GM21723 (cell line): Measurements from ENCODE around the gene COL4A5.

Experiments
- ATAC-seq: cut with Tn5 transposase; IDR thresholded peaks from one replicate; pipeline ENCODE4 v1.9.1; 2021; ENCODE audit warnings: mild to moderate bottlenecking, moderate library complexity; ENCODE audit not compliant: unreplicated experiment

Gene COL4A5

DNA sequence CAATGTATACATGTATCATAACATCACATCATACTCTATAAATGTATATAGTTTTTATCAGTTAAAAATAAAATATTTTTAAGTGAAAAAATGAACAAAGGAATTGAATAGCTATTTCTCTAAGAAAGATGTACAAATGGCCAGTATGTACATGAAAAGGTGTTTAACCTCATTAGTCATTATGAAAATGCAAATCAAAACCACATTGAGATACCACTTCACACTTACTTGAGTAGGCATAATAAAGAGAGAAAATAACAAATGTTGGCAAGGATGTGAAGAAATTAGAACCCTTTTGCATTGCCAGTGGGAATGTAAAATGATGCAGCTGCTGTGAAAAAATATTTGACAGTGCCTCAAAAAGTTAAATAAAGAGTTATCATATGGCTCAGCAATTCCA, 201.2 kb downstream of the COL4A5 start:
- ATAC-seq, result no peak

DNA sequence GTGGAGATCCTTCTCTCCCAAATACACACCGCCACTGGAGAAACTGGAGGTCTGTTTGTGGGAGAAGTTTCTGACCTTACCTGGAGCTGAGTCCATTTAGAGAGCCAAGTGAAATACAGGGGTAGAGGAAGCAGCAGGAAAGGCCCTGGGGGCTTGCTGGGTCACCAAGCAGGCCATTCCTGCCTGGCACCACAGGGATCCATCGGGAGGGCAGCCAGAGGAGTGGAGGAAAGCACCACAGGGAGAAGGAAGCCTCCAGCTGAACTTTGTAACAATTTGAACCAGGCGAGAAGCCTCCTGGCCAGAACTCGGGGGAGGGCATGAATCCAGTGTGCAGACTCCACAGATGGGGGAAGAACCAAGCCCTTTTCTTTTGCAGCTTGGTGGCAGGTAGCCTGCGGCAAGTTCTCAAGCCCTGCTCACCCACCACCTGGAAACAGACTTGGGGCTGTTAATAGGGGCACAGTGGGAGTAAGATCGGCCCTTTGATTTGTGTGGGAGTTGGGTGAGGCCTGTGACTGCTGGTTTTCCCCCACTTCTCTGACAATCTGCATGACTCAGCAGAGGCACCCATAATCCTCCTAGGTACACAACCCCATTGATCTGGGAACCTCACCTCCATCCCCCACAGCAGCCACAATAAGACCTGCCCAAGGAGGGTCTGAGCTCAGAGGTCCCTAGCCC, 202.1 kb downstream of the COL4A5 start:
- no peak for ATAC-seq

DNA sequence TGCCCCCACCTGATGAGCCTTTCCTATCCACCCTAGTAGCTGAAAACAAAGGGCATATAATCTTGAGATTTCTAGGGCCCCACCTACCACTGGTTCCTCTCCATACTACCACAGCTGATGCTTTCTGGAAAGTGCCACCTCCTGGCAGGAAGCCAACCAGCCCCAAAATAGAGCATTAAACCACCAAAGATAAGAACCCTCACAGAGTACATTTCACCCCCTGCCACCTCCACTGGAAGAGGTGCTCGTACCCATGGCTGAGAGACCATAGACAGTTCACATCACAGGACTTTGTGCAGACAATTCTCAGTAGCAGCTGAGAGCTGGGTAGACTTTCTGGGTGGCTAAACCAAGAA, 202.6 kb downstream of the COL4A5 start:
- ATAC-seq, result no peak

DNA sequence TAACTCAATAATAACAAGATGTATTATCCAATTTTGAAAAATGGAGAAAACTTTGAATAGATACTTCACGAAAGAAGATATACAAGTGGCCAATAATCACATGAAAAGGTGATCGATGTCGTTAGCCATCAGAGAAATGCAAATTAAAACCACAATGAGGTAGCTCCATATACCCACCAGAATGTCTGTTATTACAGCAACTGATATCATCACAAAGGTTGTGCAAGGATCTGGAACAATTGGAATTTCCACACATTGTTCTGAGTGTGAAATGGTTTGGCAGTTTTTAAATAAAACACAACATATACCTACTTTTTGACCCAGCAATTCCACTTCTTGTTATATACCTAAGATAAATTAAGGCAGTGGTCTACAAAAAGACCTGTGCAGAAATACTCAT, 225.1 kb downstream of the COL4A5 start:
- no peak for ATAC-seq

DNA sequence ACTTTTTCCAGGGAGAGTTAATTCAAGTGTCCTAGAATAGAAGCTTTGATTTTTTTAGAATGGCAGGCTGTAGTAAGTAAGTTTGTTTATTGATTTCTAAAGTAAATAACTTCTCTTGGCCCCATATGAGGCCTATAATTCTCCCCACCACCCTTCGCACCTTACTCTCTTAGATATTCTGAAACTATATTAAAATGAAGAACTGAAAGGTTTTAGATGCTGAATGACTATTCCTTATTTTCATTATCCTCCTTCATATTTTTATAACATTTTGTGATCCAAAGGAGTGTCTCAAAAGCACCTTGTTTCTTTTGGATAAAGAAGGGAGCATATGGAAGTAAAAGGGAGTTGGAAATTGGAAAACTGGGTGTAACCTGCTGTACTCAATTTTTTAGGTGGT, 226.5 kb downstream of the COL4A5 start:
- no peak for ATAC-seq

DNA sequence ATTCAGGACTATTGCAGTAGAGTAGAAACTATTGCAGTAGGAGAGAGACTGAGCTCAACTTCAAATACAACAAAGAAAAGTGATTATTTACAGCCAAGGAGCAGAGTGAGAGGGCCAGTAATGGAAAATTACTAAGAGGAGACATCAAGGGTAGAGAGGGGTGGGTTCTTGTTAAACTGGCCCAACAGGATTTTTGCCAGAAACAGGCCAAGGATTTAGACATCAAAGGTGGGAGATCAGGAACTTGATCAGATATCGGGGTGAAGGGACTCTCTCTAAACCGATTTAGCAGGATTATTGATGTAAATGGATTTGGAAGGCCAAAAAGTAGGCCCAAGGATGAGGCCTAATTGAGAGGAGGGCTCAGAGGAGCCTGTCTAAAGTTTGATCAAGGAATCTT, 231.9 kb downstream of the COL4A5 start:
- no peak for ATAC-seq

DNA sequence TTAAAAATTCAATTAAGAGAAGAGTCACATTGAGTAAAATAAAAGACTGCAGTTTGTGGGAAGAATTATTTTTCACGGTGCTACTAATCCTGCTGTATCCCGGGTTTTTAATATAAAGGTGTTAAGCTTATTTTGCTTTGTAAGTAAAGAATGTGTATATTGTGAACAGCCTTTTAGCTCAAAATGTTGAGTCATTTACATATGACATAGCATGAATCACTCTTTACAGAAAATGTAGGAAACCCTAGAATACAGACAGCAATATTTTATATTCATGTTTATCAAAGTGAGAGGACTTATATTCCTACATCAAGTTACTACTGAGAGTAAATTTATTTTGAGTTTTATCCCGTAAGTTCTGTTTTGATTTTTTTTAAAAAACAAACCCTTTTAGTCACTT, 257.1 kb downstream of the COL4A5 start:
- no peak for ATAC-seq

DNA sequence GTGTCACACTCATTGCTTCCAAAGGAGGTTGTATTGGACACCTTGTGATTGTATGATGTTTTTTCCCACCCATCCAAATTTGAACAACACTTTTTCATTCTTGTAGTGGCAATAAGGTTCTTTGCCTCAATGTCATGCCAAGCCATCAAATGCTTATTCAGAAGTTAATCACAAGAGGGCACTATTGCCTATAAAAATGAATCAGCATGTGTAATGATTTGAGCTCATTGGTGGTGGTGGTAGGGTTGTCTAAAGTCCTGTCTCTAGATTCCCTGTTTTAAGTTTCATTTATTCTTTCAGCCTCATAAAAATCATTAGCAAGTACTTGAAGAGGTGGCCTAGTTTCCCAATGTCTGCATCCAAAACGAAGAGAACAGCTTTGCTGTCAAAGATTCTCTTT, 259.7 kb downstream of the COL4A5 start:
- ATAC-seq, result peak; percentile 69

DNA sequence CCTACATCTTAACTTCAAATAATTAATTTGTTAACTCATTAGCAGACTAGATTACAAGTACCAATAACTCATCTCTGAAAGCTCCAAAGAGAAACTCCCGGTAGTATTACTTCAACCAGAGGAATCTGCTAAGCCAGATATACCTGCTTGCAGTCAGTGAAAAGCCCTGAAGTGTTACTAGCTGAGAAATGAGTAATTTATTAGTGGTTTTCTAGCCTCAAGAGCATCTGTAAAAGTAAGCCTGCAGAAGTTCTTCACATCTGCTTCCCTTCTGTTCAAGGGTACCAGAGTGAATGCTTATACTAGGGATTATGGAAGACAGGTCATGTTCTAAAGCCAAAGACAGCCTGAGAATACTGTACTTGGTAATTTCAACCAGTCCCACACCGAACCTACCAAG, 262.0 kb downstream of the COL4A5 start:
- no peak for ATAC-seq

DNA sequence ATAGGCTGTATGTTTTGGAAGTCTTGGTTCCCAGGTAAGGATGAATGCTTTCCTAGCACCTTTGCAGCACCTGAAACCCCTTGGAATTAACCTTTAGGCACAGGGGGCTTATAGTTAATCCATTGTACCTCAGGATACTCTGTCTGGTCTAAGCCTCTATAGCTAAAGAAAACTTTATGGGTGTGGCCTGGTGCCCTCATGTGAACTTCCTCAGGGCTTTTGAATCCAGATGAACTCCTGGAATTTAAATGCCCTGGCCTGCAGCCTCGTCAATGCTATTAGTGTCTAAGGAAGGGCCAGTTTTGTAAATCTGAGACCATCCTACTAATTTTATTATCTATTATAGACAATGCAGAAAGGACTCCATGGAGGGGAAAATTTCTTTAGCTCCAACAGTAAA, 262.9 kb downstream of the COL4A5 start:
- no peak for ATAC-seq

DNA sequence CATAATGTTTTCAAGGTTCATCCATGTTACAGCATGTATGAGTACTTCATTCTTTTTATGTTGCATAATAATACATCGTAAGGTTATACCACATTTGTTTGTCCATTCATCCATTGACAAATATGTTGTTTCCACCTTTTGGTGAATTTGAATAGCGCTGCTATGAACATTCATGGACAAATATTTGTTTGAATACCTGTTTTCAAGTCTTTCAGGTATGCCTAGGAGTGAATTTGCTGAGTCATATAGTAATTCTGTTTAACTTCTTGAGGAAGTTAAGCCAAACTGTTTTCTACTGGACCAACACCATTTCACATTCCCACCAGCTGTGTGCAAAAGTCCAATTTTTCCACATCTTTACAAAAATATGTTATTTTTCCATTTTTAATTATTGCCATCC, 265.2 kb downstream of the COL4A5 start:
- ATAC-seq, result no peak

DNA sequence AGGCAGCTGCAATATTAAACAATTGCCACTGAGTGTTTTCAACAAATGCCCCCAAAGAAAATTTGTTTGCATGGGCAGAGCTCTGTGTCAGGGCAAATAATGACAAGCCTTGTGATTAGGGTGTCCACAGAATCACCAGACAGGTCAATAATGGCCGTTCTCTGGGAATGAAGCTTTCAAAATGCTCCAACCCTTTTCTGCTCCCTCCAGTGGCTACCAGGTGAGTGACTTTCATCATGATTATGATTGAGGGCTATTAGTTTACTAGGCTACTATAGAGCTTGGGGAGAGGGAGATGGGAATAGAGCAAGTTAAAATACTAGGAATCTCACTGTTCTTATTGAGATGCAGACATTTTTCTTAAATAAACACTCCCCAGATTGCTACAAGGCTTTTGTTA, 273.2 kb downstream of the COL4A5 start:
- no peak for ATAC-seq

DNA sequence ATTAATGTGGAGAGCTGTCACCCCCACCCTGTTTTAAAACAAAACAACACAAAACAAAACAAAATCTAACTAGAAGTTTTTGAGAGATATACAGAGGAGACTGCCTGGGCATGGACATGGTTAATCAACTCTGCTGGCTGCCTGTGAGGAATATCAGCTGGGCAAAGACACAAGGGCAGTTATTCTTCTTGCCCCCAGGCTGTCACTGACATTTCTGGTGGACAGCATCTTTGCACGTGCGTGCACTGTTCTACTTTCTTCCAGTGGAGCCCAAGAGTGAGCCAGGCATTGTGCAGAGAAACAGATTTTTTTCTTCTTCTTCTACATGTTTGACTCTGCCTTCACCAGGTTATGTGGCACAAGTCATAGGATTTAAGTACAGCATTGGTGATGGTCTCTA, 282.9 kb downstream of the COL4A5 start:
- ATAC-seq, result no peak

DNA sequence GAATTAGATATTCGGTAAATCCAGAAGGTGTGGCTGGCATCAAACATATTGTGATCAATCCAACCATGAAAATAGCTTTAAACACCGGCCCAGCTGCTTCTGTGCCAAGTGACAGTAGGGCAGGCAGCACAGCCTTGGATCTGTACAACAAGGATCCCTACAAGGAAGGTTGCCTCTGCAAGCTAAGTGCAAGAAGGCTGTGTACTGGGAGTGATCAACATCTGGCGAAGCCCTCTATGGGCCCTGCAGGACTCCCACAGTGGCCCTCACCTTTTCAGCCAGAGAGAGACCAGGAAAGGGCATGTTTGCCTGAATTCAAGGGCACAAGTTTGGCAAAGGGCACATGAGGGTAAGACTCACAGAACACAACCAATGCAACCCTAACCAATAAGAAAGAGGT, 287.1 kb downstream of the COL4A5 start:
- ATAC-seq, result no peak

DNA sequence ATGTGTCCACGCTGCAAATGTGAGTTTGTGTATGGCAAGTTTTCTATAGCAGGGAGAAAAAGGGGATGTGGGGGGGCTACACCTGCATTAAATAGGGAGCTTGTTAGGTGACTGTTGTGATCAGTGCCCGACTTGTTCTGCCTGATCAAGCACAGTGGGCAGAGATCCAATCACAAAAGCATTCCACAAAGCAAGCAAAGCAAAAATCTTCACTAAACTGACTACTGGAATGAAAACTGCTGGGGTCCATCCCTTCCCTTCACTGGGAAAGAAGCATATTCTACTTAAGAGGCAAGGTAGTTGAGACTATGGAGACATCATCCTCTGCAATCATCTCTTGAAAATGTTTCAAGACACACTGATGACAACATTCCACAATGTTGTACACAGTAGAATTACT, 291.5 kb downstream of the COL4A5 start:
- no peak for ATAC-seq

DNA sequence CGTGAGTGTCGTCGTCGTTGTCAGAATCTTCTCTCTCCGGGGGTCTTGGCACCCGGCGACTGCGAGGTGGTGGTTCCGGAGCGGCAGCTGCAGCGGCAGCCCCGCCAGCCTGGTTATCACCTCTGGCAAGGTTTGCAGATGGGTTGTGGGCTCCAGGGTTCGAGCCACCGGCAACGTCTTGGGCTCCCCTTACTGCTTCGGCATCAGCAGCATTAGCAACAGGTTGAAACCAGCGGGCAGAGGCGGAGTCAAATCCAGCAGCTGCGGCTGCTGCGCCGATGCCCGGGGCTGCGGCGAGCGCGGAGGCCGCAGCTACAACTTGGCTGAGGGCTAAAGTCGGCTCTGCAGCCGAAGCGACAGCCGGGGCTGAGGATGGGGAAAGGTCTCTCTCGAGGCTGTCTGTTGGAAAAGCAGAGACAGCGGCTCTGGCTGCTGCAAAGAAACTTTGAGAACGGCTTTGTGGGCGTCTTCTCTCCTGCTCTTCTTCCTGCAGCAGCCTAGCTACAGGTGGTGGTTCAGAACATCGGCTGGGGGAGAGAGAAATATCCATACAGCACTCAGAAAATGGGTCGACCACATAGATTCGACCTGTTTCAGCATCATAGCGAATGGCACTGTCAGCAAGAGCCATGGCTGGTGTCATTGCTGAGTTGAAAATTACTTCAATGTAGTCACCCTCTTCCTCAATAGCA, 293.1 kb downstream of the COL4A5 start:
- ATAC-seq, result no peak

DNA sequence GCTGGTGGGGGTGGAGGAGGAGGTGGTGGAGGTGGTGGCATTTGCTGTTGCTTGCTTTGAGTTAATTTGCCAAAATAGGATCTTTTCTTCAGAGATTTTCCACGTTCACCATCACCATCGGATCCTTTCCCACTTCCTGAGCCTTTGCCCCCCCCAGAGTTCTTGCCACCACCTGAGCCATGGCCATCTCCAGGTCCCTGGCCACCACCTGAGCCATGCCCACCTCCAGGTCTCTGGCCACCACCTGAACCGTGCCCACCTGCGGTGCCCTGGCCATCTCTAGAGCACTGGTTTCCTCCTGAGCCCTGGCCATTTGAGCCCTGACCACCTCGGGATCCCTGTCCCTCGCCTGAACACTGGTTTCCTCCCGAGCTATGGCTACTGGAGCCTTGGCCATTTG, 294.8 kb downstream of the COL4A5 start:
- ATAC-seq, result no peak

DNA sequence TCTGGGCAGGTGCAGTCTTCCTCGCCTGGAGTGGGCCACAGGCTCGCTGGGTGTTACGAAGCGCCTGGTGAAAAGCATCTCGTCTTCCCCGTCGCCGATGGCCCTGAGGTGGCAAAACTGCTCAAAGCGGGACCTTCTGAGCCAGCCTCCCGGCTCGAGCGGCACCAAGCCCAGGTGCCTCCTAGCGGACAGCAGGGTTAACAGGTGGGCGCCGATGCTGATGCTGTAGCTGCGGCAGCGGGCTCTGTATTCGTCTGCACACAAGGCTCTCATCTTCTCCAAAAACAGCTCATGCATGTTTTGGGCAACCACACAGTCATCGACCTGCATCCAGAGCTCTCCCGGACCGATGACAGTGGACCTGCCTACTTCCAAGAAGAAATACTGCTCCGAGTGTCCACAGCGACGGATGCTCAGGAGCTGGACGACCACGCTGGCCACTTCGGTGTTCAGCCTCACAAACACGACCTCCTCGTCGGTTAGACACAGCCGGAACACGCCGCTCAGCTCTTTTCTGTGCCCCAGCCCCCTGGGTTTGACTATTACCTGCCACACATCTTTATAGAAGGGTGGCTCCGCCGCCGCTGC, 295.5 kb downstream of the COL4A5 start:
- no peak for ATAC-seq

DNA sequence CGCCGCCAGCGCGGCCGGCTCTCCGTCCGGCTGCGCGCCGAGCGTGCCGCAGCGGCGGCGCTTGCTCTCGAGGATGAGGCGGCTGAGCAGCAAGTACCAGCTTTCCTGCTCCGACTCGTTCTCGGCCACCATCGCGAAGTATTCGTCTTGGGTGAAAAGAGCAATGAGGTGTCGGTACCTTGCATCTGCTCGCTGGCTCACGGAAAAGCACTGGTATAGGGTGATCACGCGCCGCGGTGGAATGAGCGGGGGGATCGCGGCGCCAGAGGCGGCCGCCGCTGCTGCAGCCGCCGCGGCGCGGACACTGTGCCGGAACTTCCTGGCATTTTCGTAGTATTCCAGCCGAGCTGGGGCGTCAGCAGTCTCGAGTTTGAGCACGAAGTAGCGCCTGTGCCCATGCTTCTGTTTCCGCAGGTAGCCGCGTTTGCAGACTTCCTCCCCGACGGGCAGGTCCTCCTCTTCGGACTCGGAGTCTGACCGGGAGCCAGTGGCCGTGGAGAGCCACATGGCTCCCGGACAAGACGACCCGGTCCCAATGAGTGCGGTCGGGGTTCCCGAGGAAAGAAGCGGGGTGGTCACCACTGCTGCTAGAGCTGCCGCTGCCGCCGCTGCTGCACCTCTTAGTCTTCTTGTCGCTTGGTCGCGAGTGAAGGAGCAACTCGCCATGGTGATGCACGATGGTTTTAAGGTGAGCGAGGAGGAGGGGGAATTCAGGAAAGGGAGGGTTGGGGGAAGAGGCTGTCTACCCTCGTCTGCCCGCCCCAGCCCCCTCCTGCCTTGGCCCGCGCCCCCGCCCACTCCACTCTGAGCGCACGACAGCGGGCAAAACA, 296.3 kb downstream of the COL4A5 start:
- no peak for ATAC-seq

DNA sequence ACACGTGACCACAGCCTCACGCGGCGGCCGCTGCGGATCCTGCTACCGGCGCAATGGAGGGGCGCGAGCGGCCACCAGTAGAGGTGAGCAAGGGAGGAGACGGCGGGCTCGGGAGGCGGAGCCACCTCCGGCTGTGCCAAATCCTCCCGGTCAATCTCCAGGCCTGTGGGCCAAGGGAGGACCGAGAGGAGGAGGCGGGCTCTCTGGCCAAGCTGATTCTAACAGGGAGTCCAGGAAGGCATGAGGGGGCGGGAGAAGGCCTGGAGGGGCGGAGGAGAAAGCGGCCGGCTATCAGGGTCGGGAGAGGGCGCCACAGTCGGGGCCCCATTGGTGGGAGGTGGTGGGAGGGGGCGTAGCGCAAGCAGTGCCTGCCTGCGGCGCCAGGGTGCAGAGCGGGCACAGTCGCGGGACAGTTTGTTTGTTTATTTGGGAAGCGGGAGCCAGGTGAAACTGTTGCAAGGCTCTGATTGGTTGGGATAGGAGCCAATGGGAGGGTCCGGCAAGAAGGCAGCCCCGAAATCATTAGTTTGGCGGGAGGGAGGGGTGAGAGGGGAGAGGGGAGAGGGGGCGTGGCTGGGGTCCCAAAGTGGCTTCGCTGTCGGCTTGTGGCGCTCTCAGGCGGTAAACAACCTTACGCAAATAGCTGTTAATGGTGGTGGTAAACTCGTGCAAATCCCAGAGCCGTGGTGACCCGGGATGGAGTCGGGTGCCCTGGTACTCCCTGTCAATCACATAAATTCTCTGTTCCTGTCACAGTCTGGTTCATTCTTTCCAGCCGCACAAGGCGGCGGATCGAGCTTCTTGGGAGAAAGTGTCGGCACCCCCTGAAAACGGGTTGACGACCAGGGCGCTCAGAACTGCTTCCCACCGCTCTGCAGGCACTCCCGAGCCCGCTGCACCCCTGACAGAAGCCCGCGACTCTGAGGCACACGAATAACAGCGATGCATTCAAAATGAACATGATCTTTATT, 297.2 kb downstream of the COL4A5 start, which contains the start of gene IRS4:
TSS of gene IRS4 (minus strand) at position 55 of the 971 bp plus-strand sequence.
- no peak for ATAC-seq
